ENCODE results near the gene FAF1. TPM values are rescaled to one million over a fixed set of nuclear protein-coding genes. Genes with fewer than 3 reads are reported as not detected.

FAF1 gene
- total and polyA plus RNA-seq, 2 experiments from 2014 or later, result 7.2 to 49.1 TPM

- TF ChIP-seq EZH2 (IDR thresholded peaks at IDR 0.05; ENCODE audit: insufficient read depth, poor library complexity, severe bottlenecking) (no peak), EZH2phosphoT487 (IDR thresholded peaks at IDR 0.05; ENCODE audit: insufficient read depth, low read depth) (no peak)
- H3F3A ChIP-seq (ENCODE audit: insufficient read depth), result no peaks in the 10 kb centered on the region
- no peaks in the 10 kb centered on the region; the same call in 1 of the 2 replicates for H3K9me2 ChIP-seq (ENCODE audit: insufficient read depth)
- no peak for DNase-seq
- no peak overlapping the region for H3K4me2 ChIP-seq (ENCODE audit: unreplicated experiment)
- no peak overlapping the region for H3K9ac ChIP-seq
- H3K79me2 ChIP-seq (ENCODE audit: insufficient read depth), result peaks cover 41% of the 10 kb centered on the region
- no peaks in the 10 kb centered on the region for H3K9me3 ChIP-seq (ENCODE audit: low read depth)
- in situ Hi-C loops (cut with MboI), result no loop called here
- H3K27ac ChIP-seq, result no peak overlapping the region
- 94% methylated on average over 1 of the region's 1 CpG for WGBS, 2 experiments (ENCODE audit: low coverage in 1 of 2, low lambda C conversion rate in 2 of 2, missing lambda C conversion rate in 2 of 2)
- H3K27me3 ChIP-seq (replicated peaks; ENCODE audit: insufficient read depth), result no peaks in the 10 kb centered on the region
- H3K4me3 ChIP-seq, result no peak overlapping the region
- H3K4me1 ChIP-seq (ENCODE audit: insufficient read depth), result no peaks in the 10 kb centered on the region
- H3K36me3 ChIP-seq (ENCODE audit: low read depth), result no peaks in the 10 kb centered on the region
- H2AFZ ChIP-seq, result no peak overlapping the region
- H4K20me1 ChIP-seq (ENCODE audit: insufficient read depth), result no peaks in the 10 kb centered on the region
These were observed 107.2 kb downstream of the FAF1 start for GRCh38 chr1:50852889-50853288.

GRCh38 chr1:50851466-50851865 is 108.6 kb downstream of the FAF1 start:
- H3K9me2 ChIP-seq (ENCODE audit: insufficient read depth), result no peaks in the 10 kb centered on the region; the same call in 1 of the 2 replicates
- no peaks in the 10 kb centered on the region for H3K27me3 ChIP-seq (replicated peaks; ENCODE audit: insufficient read depth)
- no peaks in the 10 kb centered on the region for H3K4me1 ChIP-seq (ENCODE audit: insufficient read depth)
- no peaks in the 10 kb centered on the region for H3K9me3 ChIP-seq (ENCODE audit: low read depth)
- no peaks in the 10 kb centered on the region for H3F3A ChIP-seq (ENCODE audit: insufficient read depth)
- 98 to 100% methylated on average over 1 of the region's 1 CpG for WGBS, 2 experiments (ENCODE audit: low coverage in 1 of 2, low lambda C conversion rate in 2 of 2, missing lambda C conversion rate in 2 of 2)
- H2AFZ ChIP-seq, result no peak overlapping the region
- H3K27ac ChIP-seq, result no peak overlapping the region
- no peak overlapping the region for H3K4me3 ChIP-seq
- no peak overlapping the region for H3K9ac ChIP-seq
- no peaks in the 10 kb centered on the region for H4K20me1 ChIP-seq (ENCODE audit: insufficient read depth)
- TF ChIP-seq EZH2 (IDR thresholded peaks at IDR 0.05; ENCODE audit: insufficient read depth, poor library complexity, severe bottlenecking) (no peak), EZH2phosphoT487 (IDR thresholded peaks at IDR 0.05; ENCODE audit: insufficient read depth, low read depth) (no peak)
- in situ Hi-C loops (cut with MboI), result no loop called here
- peaks cover 38% of the 10 kb centered on the region for H3K79me2 ChIP-seq (ENCODE audit: insufficient read depth)
- no peak for DNase-seq
- no peaks in the 10 kb centered on the region for H3K36me3 ChIP-seq (ENCODE audit: low read depth)
- H3K4me2 ChIP-seq (ENCODE audit: unreplicated experiment), result no peak overlapping the region

DNA sequence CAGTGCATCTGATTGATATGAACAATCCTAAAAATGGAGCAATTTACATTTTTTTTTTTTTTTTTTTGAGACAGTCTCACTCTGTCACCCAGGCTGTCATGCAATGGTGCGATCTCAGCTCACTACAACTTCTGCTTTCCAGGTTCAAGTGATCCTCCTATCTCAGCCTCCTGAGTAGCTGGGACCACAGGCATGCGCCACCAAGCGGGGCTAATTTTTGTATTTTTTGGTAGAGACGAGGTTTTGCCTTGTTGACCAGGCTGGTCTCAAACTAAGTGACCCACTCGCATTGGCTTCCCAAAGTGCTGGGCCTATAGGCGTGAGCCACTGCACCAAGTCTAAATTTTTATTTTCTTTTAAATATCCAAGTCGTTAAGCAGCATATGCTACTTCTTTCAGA is 109.0 kb downstream of the FAF1 start:
- no peaks in the 10 kb centered on the region for H3K36me3 ChIP-seq (ENCODE audit: low read depth)
- H3K79me2 ChIP-seq (ENCODE audit: insufficient read depth), result peaks cover 37% of the 10 kb centered on the region
- no peak overlapping the region for H3K4me3 ChIP-seq
- H3K9ac ChIP-seq, result no peak overlapping the region
- no peak overlapping the region for H2AFZ ChIP-seq
- no peaks in the 10 kb centered on the region for H3F3A ChIP-seq (ENCODE audit: insufficient read depth)
- 92 to 94% methylated on average over 7 of the region's 7 CpGs for WGBS, 2 experiments (ENCODE audit: low coverage in 1 of 2, low lambda C conversion rate in 2 of 2, missing lambda C conversion rate in 2 of 2)
- TF ChIP-seq EZH2phosphoT487 (IDR thresholded peaks at IDR 0.05; ENCODE audit: insufficient read depth, low read depth) (no peak), EZH2 (IDR thresholded peaks at IDR 0.05; ENCODE audit: insufficient read depth, poor library complexity, severe bottlenecking) (no peak)
- no peak overlapping the region for H3K27ac ChIP-seq
- no peaks in the 10 kb centered on the region for H3K4me1 ChIP-seq (ENCODE audit: insufficient read depth)
- no peak overlapping the region for H3K4me2 ChIP-seq (ENCODE audit: unreplicated experiment)
- H3K9me3 ChIP-seq (ENCODE audit: low read depth), result no peaks in the 10 kb centered on the region
- H4K20me1 ChIP-seq (ENCODE audit: insufficient read depth), result no peaks in the 10 kb centered on the region
- no peaks in the 10 kb centered on the region; the same call in 1 of the 2 replicates for H3K9me2 ChIP-seq (ENCODE audit: insufficient read depth)
- no peak for DNase-seq
- no peaks in the 10 kb centered on the region for H3K27me3 ChIP-seq (replicated peaks; ENCODE audit: insufficient read depth)
- in situ Hi-C loops (cut with MboI), result no loop called here

DNA sequence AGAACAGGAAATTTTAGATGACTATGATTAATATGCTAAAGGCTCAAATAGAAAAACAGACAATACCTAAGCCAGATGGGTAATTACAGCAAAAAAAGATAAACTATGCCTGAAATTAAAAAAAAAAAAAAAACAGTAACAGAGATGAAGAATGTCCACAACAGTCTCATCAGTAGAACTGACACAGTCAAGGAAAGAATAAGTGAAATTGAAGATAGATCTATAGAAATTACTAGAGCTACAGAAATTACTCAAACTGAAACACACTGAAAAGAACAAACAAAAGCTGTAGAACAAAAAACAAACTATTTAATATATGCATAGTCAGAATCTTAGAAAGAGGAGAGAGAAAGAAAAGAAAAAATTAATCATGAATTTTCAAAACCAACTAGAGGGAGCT is 112.8 kb downstream of the FAF1 start:
- no peak for DNase-seq
- no peaks in the 10 kb centered on the region for H3K27me3 ChIP-seq (replicated peaks; ENCODE audit: insufficient read depth)
- no peak for TF ChIP-seq EZH2 (IDR thresholded peaks at IDR 0.05; ENCODE audit: insufficient read depth, poor library complexity, severe bottlenecking)
- TF ChIP-seq EZH2phosphoT487 (IDR thresholded peaks at IDR 0.05; ENCODE audit: insufficient read depth, low read depth), result no peak
- no peaks in the 10 kb centered on the region for H4K20me1 ChIP-seq (ENCODE audit: insufficient read depth)
- H2AFZ ChIP-seq, result no peak overlapping the region
- no peaks in the 10 kb centered on the region; the same call in 1 of the 2 replicates for H3K9me2 ChIP-seq (ENCODE audit: insufficient read depth)
- in situ Hi-C loops (cut with MboI), result no loop called here
- H3K79me2 ChIP-seq (ENCODE audit: insufficient read depth), result peaks cover 49% of the 10 kb centered on the region
- no peaks in the 10 kb centered on the region for H3K36me3 ChIP-seq (ENCODE audit: low read depth)
- no peaks in the 10 kb centered on the region for H3K9me3 ChIP-seq (ENCODE audit: low read depth)
- H3K4me3 ChIP-seq, result no peak overlapping the region
- H3F3A ChIP-seq (ENCODE audit: insufficient read depth), result no peaks in the 10 kb centered on the region
- no peak overlapping the region for H3K4me2 ChIP-seq (ENCODE audit: unreplicated experiment)
- no peak overlapping the region for H3K27ac ChIP-seq
- no peak overlapping the region for H3K9ac ChIP-seq
- H3K4me1 ChIP-seq (ENCODE audit: insufficient read depth), result peaks cover under 1% of the 10 kb centered on the region; the same call in 1 of the 2 replicates

All from GM23248 (cell line).